Cerebellar cortex (tissue), 1 donor: Measurements from ENCODE around the gene TMEM167B.
A peak's percentile ranks its signal among the peaks of the same experiment; 100 is the strongest.
"Not testable (repeated sequence)": the region's sequence is repeated elsewhere in the genome, so short reads cannot be mapped to it uniquely, and the experiment has no call there.

ENCODE experiments used
- DNase-seq: peaks from one replicate; pipeline ENCODE4 v3.0.0-alpha.2; 2015; ENCODE audit warnings: low spot score

TMEM167B gene

GRCh38 chr1:109113590-109114341, 23.2 kb downstream of the TMEM167B start, which contains the start of gene ELAPOR1:
TSS of gene ELAPOR1 (plus strand) at chr1:109114115. CDS start at chr1:109114184, 69 bp downstream.
- peak; percentile 89 for DNase-seq

GRCh38 chr1:109114342-109114674, 23.7 kb downstream of the TMEM167B start:
- DNase-seq, result peak; percentile 23

- no peak for DNase-seq
Measured at GRCh38 chr1:109115685-109116084, 25.1 kb downstream of the TMEM167B start.

- DNase-seq, result no peak
Measured at GRCh38 chr1:109116286-109116685, 25.7 kb downstream of the TMEM167B start.

- no peak for DNase-seq
Measured at GRCh38 chr1:109118089-109118488, 27.5 kb downstream of the TMEM167B start.

- no peak for DNase-seq
Measured at GRCh38 chr1:109120356-109120755, 29.8 kb downstream of the TMEM167B start.

GRCh38 chr1:109131059-109131458, 40.5 kb downstream of the TMEM167B start:
- no peak for DNase-seq

- no peak for DNase-seq
Measured at GRCh38 chr1:109131800-109132199, 41.2 kb downstream of the TMEM167B start.

- no peak for DNase-seq
Measured at GRCh38 chr1:109133002-109133706, 42.6 kb downstream of the TMEM167B start.

- DNase-seq, result peak; percentile 96
Measured at GRCh38 chr1:109133815-109134214, 43.3 kb downstream of the TMEM167B start.

- DNase-seq, result no peak
Measured at GRCh38 chr1:109134423-109134822, 43.9 kb downstream of the TMEM167B start.

GRCh38 chr1:109135940-109136339, 45.4 kb downstream of the TMEM167B start:
- DNase-seq, result no peak

GRCh38 chr1:109136766-109137165, 46.2 kb downstream of the TMEM167B start:
- DNase-seq, result no peak

GRCh38 chr1:109137958-109138357, 47.4 kb downstream of the TMEM167B start:
- DNase-seq, result no peak

- DNase-seq, result no peak
Measured at GRCh38 chr1:109138358-109138757, 47.8 kb downstream of the TMEM167B start.

- DNase-seq, result no peak
Measured at GRCh38 chr1:109140392-109140791, 49.8 kb downstream of the TMEM167B start.

- DNase-seq, result no peak
Measured at GRCh38 chr1:109142260-109142659, 51.7 kb downstream of the TMEM167B start.

GRCh38 chr1:109142725-109143124, 52.2 kb downstream of the TMEM167B start:
- not testable (repeated sequence) for DNase-seq
